ENCODE measurements around the gene AGRP.

AGRP gene

DNA sequence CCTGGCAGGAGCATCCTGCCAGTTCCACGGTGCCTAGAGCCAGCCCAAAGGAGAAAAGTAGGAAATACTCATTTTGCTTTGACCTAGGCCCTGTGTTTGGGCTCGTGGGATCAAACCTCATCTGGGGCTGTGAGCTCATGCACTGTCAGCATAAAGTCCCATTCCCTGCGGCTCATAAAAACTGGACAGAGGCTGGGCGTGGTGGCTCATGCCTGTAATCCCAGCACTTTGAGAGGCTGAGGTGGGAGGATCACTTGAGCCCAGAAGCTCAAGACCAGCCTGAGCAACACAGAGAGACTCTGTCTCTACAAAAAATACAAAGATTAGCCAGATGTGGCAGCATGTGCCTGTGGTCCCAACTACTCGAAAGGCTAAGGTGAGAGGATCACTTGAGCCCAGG, 20.3 kb downstream of the AGRP start:
- no peak for DNase-seq

DNA sequence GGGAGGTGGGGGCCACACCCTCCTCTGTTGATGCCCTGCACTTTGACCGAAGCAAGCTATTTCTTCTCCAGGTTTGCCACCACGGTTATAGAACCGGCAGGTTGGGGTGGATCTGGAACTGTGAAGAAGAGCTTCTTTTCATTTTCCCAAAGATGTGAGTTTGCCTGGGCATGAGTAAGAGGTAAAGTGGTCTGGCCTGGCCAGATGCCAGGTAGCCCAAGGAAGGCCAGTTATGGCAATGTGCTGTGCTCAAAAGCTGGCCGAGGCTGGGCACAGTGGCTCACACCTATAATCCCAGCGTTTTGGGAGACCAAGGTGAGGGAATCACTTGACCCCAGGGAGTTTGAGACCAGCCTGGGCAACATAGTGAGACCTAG, 21.1 kb downstream of the AGRP start:
- no peak for DNase-seq

DNA sequence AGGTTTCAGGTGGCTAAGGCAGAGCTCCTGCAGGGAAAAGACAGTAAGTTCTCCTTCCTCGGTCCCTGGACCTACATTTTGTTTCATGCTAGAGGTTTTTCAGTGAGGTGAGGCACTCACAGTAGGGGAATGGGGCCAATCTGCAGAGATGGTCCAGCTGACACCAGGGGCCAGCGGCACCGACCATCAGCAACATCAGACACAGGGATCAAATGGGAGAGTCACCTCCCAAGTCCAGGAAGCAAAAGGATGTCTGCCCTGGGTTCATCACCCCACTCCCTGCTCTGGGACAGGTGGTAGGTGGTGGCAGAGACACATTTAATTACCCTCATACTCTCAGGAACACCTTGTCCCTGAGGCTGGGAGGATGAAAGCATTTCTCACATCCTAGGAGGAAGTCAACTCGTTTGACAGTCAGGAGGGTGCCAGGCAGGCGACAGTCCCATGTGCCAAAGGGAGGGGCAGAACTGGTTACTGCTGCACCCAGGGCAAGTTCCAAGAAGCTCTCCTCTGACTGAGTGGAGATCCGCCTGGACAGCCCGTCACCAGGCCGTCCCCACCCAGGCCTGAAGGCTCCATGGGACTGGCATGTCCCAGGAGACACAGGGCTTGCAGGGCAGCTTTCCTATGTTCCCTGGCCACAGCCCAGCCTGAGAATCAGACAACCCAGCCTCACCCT, 21.6 kb downstream of the AGRP start:
- no peak for DNase-seq

DNA sequence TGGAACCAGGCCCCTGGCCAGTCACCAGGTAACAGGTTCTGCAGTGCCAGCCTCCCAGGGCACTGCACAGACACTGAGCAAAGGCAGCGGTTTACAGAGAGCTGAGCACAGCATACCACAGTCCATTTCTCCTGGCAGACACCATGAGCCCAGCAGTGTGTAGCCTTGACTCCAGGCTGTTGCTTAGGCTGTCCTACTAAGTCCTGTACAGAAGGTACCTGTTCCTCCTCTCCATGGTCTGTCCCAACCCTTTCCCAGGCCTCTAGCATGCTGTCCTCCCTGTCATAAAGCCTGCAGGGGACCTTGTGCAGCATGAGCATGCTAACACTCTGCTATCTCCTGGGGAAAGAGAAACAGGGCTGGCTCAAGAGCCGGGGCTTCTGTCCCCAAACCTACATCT, 22.4 kb downstream of the AGRP start:
- DNase-seq: no peak

DNA sequence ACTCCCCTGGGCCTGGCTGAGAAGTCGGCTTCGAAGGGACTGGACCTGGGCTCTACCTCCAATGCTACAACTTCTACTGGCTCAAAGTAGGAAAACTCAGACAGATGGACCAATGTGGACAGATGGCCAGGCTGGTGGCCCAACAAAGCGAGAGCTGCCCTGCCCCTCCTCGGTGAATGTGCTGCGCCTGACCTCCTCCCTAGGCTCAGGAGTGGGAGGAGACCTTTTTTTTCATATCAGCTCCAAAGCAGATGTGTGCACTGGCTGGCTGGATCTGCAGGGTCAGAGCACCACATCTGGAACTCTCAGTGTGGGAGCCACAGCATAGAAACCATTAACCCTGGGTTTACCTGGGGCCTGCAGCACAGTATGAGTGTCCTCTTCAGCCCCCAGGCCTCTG, 23.2 kb downstream of the AGRP start:
- DNase-seq: no peak

DNA sequence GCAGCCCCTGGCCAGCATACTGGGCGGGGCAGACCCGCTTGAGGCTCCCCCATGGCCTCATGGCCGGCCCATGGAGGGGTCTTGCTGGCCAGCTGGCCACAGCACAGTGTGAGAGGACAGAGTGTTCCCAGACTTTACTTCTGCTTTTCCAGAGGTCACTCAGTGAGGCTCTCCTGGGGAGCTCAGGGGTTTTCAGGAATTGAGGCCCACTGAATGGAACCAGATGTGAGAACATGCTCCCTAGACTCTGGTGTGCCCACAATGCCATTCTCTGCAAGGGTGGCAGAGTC, 23.5 kb downstream of the AGRP start:
- no peak for DNase-seq

DNA sequence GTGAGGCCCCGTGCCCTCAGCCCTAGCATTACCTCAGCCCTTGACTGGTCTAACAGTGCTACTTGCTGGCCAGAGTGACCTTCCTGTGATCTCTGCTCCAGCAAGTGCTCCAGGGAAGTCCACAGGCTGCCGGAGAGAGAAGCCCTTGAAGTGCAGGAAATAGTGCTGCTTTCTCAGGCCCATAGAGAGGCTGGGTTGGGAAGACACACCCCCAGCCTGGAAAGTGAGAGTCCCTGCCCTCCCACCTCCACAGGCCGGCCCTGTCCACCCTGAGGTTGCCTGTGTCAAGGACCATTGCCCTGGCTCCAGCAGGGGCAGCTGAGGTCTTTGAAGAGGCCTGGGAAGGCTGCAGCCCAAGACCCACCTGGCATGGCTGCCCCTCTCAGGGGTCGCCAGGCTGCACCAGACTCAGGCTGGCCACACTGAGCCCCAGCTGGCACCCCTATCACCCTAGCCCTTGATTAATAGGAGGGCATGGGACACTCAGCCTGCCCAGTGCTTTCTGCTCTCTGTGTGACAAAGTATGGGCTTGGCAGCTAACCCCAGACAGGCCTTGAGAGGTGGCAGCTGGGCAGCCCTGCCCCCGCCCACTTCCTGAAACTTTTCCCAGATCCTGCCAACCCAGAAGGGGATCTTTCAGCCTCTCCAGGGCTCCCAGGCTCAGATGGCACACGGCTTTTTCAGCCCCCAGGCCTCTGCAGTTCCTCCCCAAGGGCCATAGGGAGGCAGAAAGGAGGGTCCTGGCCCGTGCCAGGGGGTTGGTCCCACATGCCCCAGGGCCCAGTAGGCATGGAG, 24.1 kb downstream of the AGRP start:
- DNase-seq: no peak

DNA sequence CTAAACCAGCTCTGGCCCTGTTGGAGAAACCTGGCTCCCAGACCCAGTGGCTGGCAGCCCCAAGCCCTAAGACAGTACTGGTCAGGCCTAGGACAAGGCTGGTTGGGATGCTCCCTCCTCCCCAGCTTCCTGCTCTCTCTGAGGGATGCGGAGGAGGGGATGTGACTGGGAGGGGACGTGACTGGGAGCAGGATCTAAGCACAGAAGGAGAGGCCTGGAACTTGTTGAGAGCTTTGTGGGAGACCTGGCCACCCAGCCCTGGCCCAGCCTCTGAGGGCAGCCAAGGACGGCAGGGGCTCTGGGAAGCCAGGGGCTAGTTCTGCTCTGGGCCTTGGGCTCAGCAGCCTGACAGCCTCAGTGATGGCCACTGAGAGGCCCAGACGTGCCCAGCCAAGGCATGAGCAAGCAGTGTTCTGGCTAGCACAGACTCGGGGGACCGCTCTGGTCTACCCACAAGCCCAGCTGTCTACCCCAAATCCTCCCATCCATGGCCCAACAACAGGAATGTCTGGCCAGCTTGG, 25.2 kb downstream of the AGRP start:
- DNase-seq: no peak

DNA sequence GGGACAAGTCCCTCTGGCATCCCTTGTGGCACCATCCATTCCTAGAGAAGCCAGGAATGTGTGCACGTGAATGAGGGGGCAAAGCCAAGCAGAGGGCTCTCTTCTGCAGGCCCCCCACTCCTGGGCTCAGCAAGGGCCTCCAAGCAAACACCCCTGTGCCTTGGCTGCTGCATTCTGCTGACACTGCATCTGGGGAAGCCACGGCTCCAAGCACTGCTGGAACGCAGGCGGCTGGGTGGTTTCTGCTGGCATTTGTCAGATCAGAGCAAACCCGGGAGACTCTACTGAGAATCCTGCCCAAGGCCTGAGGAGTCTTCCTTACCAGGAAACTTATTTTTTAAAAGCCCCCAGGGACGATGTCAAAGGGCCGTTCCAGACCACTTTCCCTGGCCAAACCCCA, 25.7 kb downstream of the AGRP start:
- no peak for DNase-seq

DNA sequence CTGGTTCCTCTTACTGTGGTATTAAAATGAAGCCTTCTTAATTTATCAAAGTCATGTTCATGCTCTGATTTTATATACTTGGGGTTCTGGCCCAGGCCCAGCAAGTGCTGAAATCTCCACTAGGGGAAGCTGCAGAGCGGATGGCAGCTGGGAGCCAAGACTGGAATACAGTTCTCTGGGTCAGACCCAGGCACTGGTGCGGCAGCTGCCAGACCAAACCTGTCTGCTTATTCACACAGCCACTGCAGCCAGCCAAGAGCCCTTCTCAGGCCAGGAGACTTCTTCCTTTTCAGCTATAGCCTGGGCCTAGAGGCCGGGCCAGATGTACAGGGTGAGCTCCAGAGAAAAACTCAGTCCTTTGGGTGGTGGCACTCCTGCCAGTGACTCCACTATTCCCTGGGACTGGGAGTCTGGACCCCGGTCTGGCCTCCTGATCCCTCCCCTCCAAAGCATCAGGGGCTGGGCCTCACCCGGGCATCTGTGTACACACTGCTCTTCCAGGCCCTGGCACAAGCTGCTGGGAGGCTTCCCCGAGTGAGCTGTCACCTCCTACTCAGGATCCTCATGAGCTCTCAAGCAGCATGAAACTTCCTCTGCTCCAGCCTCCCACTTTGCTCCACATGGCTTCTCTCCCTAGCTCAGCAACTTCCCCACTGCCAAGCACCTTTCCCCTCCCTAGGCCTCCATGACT, 26.8 kb downstream of the AGRP start:
- DNase-seq: no peak

DNA sequence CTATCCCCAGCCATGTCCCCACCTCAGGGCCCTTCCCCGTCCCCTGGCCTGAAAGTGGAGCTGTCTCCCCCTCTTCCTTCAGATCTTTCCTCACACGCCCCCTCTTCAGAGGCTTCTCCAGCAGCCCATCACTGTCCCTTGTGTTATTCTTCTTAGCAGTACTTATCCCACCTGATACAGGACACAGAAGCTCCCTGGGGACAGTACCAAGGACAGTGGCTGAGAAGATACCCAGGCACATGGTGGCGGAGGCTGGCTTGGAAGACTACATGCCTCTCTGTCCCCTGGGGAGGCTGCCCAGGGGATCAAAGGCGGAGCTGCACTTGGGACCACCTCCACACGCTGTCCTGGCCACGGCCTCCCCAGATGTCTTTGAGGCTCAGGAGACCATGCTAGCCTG, 28.5 kb downstream of the AGRP start:
- DNase-seq: no peak

DNA sequence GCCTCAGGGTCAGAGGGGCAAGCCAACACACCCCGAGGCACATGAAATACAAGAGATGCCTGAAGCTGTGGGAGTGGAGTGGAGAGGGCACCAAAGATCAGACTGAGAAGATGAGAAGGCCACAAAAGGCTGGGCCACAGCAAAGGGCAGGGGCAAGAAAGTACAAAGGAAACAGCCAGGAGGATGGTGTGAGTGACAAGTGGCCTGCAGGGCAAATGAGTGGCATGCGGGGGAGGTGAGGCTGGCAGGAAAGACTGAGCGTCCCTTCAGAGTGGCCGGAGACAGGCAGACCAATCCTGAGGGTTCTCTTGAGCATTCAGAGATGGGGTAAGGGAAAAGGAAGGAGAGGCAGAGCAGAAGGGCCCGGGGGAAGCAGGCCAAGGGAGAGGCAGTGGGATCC, 29.2 kb downstream of the AGRP start:
- DNase-seq: no peak

DNA sequence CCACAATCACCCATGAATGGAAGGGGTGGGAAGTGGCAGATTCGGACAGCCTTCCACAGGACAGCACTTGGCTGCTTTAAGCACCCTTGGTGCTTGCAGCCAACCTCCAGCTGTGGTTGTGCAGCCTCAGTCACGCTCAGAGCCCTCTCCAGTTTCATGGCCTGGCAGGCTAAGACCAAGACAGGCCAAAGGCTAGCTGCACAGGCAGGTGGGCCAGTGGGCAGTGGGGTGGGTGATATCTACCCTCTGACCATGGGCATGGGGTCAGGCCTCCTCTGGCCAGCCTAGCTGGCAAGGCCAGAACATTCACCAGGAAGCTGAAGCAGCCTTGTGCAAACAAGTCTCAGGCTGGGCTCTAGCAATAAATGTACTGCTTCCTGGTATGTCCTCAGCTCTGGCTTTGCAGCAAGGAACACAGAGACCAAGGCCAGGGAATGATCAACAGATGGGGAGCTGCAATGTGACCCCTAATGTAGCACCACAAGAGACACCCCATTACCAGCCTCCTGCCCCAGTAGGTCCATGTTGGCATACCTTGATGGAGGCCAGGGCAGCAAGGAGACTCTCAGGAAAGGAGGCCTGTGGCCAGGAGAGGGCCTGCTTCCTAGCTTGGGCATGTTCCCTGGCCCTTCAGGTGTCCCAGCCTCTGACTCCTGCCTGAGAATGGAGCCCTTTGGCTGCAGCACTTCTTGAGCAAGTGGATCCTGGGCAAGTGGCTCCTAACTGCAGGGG, 31.5 kb downstream of the AGRP start:
- no peak for DNase-seq

DNA sequence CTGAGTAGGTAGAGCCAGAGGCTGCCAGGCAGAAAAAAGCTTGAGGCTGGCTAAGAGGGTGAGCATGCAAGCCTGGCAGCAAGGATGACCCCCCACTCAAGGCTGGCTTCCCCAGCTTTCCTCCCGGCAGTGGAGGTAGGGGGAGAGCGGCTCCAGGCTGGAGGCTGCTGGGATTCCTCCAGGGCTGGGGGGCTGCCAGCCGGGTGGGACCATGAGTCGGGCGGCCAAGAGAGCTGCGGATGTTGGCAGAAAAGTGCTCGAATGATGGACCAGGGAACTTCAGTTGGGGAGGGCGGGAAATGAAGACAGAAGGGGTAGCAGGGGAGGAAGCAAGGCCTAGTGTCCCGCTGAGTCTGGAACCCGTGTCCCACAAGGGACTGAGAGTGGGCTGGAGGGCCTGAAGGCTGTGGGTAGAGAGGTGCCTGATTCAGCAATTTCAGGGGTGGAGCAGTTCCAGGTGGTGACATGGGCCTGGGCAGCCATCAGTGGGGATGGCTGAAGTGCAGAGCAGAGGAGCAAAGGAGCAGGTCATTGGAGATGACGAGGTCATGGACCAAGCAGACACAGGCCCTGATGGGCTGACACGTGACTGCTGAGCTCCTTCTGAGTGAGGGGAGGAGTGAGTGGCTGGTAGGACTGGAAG, 32.2 kb downstream of the AGRP start:
- no peak for DNase-seq

DNA sequence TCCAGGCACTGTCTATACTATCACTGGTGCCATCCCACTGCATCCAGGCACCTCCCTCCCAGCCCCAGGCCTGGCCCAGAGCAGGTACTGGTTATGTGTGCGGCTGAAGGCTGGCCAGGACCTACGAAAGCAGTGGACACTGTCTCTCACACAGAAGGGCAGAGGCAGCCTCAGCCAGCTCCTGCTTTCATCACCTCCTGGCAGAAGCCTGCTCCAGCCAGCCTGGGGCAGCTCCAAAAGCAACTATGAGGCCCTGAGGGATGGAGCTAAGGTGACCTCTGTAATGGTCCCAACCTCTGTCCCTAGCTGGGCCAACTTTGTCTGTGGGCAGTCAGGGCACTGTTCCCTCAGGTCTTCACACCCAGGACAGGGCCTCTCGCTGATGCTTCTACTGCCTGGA, 33.6 kb downstream of the AGRP start:
- no peak for DNase-seq

DNA sequence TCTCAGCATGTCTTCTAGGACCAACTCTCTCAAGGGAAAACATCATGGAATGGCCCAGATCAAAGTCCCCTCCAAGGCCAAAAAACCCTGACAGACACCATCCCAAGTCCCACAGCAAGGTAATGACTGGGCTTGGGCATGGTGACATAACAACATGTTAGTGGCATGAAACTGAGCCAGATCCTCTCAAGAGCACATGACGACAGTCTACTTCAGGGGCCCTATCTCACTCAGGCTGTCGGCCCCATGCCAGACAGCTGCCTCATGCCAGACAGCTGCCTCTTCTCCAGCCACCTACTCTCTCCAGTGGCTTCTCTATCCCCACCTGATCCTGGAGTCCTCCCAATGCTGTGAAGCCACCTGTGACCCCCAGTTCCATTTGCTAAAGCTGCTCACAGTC, 34.0 kb downstream of the AGRP start:
- no peak for DNase-seq

DNA sequence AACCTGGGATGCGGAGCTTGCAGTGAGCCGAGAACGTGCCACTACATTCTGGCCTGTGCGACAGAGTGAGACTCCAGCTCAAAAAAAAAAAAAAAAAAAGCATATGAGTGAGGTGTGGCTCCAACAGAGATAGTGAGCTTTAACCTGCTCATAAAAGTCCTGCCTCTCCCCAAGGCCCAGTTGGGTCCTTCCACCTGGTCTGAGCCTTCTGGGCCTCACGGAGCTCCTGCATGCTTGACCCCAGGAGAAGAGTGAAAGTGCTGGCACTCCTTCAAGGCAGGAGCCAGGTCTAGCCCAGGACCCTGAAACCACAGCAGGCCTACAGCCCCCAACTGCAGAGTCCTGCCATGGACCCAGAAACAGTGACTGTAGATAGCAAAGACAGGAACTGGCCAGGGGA, 34.8 kb downstream of the AGRP start:
- no peak for DNase-seq

DNA sequence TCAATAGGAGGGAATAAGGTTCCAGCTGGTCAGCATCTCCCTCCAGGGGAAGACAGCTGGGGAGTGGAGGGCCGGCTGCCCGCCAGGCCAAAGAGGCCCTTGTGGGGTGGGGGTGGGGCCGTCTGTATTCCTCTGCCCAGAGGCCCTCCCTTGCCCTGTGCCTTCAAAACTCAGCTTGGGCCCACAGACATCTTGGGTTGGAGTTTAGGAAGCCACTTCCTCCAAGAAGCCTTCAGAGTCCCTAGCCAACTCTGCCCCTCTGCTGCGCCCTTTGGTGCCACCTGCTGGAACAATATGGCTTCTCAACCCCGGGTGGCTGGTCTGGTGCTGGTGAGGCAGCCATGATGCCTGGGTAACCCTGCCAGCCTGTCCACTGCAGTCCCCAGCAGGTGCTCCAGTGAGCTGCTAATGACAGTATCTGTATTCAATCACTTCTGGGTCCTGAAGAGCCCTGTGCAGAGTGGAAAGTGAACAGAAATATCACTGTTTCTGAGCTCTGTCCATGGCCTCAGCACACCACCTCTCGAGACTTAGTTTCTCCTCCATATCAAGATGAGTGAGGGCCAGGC, 35.8 kb downstream of the AGRP start:
- no peak for DNase-seq

DNA sequence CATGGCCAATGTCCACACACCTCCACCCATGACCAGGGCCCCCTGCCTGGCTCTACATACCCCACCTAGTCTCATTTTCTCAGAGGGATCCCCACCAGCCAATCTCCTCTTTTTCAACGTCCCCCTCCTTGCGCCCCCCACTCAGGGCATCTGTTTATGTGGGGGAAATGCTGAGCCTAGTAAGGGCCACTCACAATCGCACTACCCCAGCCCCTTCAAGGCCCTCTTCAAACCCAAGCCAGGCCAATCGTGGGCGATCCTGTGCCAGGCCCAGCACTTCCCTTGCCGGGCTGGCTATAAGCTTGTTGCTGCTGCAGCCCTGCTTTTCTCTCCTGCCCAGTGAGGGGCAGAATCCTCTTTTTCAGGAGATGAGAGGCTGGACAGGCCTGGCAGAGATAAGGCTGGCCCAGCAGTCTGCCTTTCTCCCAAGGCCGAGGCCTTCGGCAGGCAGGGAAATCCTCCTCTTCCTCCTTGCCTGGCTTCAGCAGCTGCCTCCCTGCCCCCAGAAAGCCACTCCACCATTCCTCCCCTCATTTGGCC, 36.3 kb downstream of the AGRP start:
- no peak for DNase-seq

DNA sequence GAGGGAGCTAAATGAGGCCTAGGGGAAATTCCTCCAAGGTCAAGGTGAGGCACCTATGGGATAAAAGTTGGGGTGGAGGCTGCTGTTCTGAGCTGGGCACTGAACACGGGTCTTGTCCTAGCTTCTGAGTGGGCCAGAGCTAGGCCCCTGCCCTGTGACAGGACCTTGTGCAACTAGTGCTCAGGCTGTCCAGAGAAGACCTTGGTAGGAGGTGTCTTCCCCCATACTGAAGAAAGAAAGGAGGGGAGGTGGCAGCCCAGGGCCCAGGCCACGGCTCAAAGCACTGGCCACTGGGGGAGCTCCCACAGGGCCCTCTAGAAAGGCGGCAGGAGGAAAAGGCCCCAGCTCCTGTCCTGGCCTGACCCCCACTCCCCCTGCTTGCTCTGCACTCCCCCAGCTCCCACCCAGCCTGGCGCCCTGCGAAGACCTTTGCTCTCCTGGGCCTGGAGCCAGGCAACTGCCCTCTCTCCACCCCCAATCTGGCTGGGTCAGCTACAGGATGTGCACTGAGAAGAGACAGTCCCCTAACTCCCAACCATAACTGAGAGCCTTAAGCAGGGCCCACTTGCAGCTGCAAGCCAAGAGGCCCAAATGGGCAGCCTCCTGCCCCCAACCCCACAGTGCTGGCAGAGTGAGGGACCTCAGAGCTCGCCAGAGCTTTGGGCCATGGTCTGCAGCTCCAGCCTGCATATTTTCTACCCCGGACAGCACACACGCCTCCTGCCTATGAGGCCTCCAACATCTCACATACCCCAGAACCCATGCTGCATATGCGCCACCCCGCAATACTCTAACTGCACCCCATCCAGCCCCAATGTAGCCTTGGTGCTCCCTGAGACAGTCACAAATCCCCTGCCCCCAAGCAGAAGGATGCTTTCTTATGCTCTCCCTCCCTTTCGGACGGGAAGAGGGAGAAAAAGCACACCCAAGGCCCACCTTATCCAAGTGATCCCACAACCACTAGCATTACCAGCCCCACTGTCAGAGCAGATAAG, 37.1 kb downstream of the AGRP start:
- no peak for DNase-seq

DNA sequence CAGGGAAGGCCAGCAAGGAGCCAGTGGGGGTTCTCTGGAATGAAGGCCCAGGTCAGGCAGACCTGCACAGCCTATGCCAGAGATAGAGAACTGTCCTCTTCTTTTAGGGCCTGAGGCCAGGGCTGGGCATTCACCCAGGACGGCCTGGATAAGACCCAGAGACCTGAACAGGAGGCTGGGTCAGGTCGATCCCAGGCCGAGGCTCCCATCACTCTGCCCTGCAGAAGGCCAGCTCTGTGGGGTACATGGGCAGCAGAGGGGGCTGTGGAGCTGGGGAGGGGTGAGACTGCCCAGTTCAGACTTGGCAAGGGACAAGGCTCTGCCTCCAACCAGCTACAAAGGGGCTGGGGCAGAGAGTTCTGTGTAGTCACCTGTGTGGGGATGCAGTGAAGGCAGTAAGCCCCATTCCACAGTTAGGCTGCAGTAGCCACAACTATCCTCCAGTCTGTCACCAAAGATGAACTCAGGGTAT, 37.9 kb downstream of the AGRP start:
- no peak for DNase-seq

Data from NCI-H774 (cell line).